Keratinocyte (primary cell): ENCODE data around the gene PTPN2. TPM values are rescaled to one million over a fixed set of nuclear protein-coding genes. Genes with fewer than 3 reads are reported as not detected.
"Not testable (repeated sequence)": the region's sequence is repeated elsewhere in the genome, so short reads cannot be mapped to it uniquely, and the experiment has no call there.

Experiments used
- DNase-seq: peaks from one replicate; pipeline ENCODE4 v3.0.0-alpha.2; 2011; ENCODE audit warnings: low read depth, missing footprints, low spot score
- FAIRE-seq: peaks from 2 replicates; lab custom pipeline; 2011; peaks lifted over from hg19 to GRCh38; lab: Jason Lieb, UNC
- H2AFZ ChIP-seq: 2 replicates; pipeline ENCODE4 v1.6.0; 2012; ENCODE audit warnings: low read length, control low read depth, inconsistent platforms; ENCODE audit not compliant: control insufficient read depth
- H3K27ac ChIP-seq: 2 replicates; pipeline ENCODE4 v1.5.1; 2011; ENCODE audit warnings: low read length; ENCODE audit not compliant: control insufficient read depth, insufficient read depth
- H3K27me3 ChIP-seq: 3 replicates; pipeline ENCODE4 v1.6.0; 2011; ENCODE audit warnings: low read length; ENCODE audit not compliant: control insufficient read depth, insufficient read depth; ENCODE audit errors: extremely low read depth
- H3K36me3 ChIP-seq, 2 experiments: 2 replicates in 1 of 2; 3 replicates in 1 of 2; pipeline ENCODE4 v1.5.1; 2011; ENCODE audit warnings: low read length in 2 of 2, mild to moderate bottlenecking in 1 of 2; ENCODE audit not compliant: control insufficient read depth in 2 of 2, insufficient read depth in 2 of 2; ENCODE audit errors: extremely low read depth in 1 of 2
- H3K4me1 ChIP-seq: 3 replicates; pipeline ENCODE4 v1.5.1; 2011; ENCODE audit warnings: low read length; ENCODE audit not compliant: control insufficient read depth, insufficient read depth; ENCODE audit errors: extremely low read depth
- H3K4me2 ChIP-seq: 3 replicates; pipeline ENCODE4 v1.6.0; 2011; ENCODE audit warnings: low read depth, low read length; ENCODE audit not compliant: control insufficient read depth, insufficient read depth; ENCODE audit errors: extremely low read depth
- H3K4me3 ChIP-seq, 3 experiments: fragments of 200-600 bp in 1 of 3; sonication (generic) in 1 of 3; 2 replicates in 2 of 3; 3 replicates in 1 of 3; pipeline ENCODE4 v1.5.1; 2011 to 2016; ENCODE audit warnings: low read length in 3 of 3, mild to moderate bottlenecking in 3 of 3, control low read depth in 2 of 3, inconsistent platforms in 1 of 3, low read depth in 1 of 3, mixed read lengths in 1 of 3, mixed run types in 1 of 3, moderate library complexity in 1 of 3; ENCODE audit not compliant: control insufficient read depth in 2 of 3, insufficient read depth in 2 of 3; ENCODE audit errors: extremely low read depth in 1 of 3
- H3K79me2 ChIP-seq: 2 replicates; pipeline ENCODE4 v1.6.0; 2012; ENCODE audit warnings: low read length; ENCODE audit not compliant: control insufficient read depth, insufficient read depth
- H3K9ac ChIP-seq: 3 replicates; pipeline ENCODE4 v1.6.0; 2011; ENCODE audit warnings: low read length; ENCODE audit not compliant: control insufficient read depth, insufficient read depth; ENCODE audit errors: extremely low read depth
- H3K9me1 ChIP-seq: 3 replicates; pipeline ENCODE4 v1.6.0; 2011; ENCODE audit warnings: low read length; ENCODE audit not compliant: control insufficient read depth, insufficient read depth; ENCODE audit errors: extremely low read depth
- H3K9me3 ChIP-seq: 2 replicates; pipeline ENCODE4 v1.5.1; 2012; ENCODE audit warnings: low read depth, low read length; ENCODE audit not compliant: control insufficient read depth
- H4K20me1 ChIP-seq: 3 replicates; pipeline ENCODE4 v1.6.0; 2011; ENCODE audit warnings: low read length; ENCODE audit not compliant: control insufficient read depth, insufficient read depth; ENCODE audit errors: extremely low read depth
- EZH2 ChIP-seq: IDR thresholded peaks from one replicate; pipeline ENCODE4 v1.6.1; 2012; ENCODE audit warnings: inconsistent platforms, mild to moderate bottlenecking, low read length, moderate library complexity
- dilution Hi-C: fragments of 300-500 bp; cut with MboI; formaldehyde crosslinking; loops from one replicate; pipeline ENCODE4 v1.7.0; 2020; ENCODE audit warnings: low sequenced_read_pairs; ENCODE audit not compliant: extremely low pct_ligation_motif_present
- polyA plus RNA-seq, 5 experiments: library from polyadenylated mRNA; depleted of rRNA in 3 of 5; stranded (reverse) in 3 of 5; stranded (forward) in 1 of 5; unstranded in 1 of 5; fragments of >200 nt; gene quantifications; 1 replicate in 1 of 5; 2 replicates in 3 of 5; 3 replicates in 1 of 5; pipeline versions ENCODE4 v1.2.1 to v1.2.3, GENCODE V29; 2011 to 2012; ENCODE audit warnings: missing spikeins in 2 of 5, low read depth in 1 of 5, low replicate concordance in 1 of 5
- TF ChIP-seq, protein P1 (sequence below), 3 experiments: IDR thresholded peaks in 1 of 3; conservative IDR thresholded peaks in 1 of 3; optimal IDR thresholded peaks in 1 of 3; 2 replicates in 2 of 3; 3 replicates in 1 of 3; pipeline versions ENCODE3 to v1.5.1; 2011; ENCODE audit warnings: low read length in 3 of 3, mild to moderate bottlenecking in 3 of 3, moderate library complexity in 2 of 3, control low read depth in 1 of 3, inconsistent platforms in 1 of 3; ENCODE audit not compliant: insufficient read depth in 2 of 3; ENCODE audit errors: extremely low read depth in 1 of 3

PTPN2 gene
- polyA plus RNA-seq, 1 donor (not counting 4 experiments of a cell fraction or from before 2014, with no cell fraction given): 39.9 TPM

DNA sequence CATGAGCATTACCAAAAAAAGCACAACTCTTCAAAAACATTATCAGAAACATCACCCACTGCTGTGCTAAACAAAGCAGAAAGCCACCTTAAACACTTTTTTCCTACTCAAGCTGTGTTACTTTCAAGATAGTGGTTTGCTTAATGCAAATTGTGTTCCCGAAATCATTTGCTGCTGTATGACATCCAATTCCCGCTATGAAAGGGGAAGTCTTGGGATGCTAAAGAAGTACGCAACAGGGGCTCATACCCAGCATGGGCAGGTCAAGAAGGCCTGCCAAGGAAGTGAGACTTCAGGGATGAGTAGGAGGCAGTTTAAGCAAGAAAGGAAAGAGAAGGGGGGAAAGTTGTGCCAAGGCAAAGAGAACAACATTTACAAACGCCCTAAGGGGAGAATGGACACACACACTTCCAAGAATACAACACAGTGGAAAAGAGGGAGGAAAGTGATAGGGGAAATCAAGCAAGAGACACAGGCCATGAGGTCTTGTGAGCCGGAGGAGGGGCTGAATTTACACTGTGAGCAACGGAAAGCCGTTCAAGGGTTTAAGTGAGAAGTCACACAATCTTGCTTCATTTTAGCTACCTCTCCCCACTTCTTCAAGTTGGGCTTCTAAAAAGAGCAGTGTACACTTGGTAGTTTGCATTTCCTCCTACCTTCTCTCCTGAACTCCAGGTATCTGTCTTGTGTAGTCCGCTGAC, 4.0 kb downstream of the PTPN2 start:
- dilution Hi-C loops: no loop called here
- H3K27ac ChIP-seq: no peak overlapping the region

DNA sequence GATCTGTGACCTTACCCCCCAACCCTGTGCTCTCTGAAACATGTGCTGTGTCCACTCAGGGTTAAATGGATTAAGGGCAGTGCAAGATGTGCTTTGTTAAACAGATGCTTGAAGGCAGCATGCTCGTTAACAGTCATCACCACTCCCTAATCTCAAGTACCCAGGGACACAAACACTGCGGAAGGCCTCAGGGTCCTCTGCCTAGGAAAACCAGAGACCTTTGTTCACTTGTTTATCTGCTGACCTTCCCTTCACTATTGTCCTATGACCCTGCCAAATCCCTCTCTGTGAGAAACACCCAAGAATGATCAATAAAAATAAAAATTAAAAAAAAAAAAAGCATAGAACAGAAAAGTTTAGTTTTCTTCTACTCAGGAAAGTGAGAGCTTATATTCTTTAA, 9.0 kb downstream of the PTPN2 start:
- H3K9me1 ChIP-seq, H4K20me1 ChIP-seq, DNase-seq, H3K4me1 ChIP-seq, H3K4me2 ChIP-seq, H3K36me3 ChIP-seq, FAIRE-seq, H2AFZ ChIP-seq, H3K9me3 ChIP-seq, H3K27ac ChIP-seq, dilution Hi-C loops, H3K9ac ChIP-seq, H3K4me3 ChIP-seq, H3K27me3 ChIP-seq: not testable (repeated sequence)
- H3K79me2 ChIP-seq: peaks cover 70% of the 10 kb centered on the region

More for the DNA sequence above, 4.0 kb downstream of the PTPN2 start:
- H3K9me3 ChIP-seq: no peaks in the 10 kb centered on the region
- peaks cover 15% of the 10 kb centered on the region for H3K4me1 ChIP-seq
- H4K20me1 ChIP-seq: peaks cover 6% of the 10 kb centered on the region
- peaks cover 83% of the 10 kb centered on the region for H3K79me2 ChIP-seq
- H3K36me3 ChIP-seq: peaks cover 0 to 4% of the 10 kb centered on the region in 2 experiments
- H3K27me3 ChIP-seq: no peaks in the 10 kb centered on the region
- no peak for FAIRE-seq
- DNase-seq: no peak
- no peak overlapping the region for H3K9ac ChIP-seq
- no peak overlapping the region for H3K4me3 ChIP-seq
- H3K4me2 ChIP-seq: no peak overlapping the region
- H3K9me1 ChIP-seq: no peaks in the 10 kb centered on the region
- no peak for TF ChIP-seq EZH2
- TF ChIP-seq, protein P1, sequence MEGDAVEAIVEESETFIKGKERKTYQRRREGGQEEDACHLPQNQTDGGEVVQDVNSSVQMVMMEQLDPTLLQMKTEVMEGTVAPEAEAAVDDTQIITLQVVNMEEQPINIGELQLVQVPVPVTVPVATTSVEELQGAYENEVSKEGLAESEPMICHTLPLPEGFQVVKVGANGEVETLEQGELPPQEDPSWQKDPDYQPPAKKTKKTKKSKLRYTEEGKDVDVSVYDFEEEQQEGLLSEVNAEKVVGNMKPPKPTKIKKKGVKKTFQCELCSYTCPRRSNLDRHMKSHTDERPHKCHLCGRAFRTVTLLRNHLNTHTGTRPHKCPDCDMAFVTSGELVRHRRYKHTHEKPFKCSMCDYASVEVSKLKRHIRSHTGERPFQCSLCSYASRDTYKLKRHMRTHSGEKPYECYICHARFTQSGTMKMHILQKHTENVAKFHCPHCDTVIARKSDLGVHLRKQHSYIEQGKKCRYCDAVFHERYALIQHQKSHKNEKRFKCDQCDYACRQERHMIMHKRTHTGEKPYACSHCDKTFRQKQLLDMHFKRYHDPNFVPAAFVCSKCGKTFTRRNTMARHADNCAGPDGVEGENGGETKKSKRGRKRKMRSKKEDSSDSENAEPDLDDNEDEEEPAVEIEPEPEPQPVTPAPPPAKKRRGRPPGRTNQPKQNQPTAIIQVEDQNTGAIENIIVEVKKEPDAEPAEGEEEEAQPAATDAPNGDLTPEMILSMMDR (optimal IDR thresholded peaks at IDR 0.05 in 1 of 3, IDR thresholded peaks at IDR 0.05 in 1 of 3, conservative IDR thresholded peaks at IDR 0.05 in 1 of 3; ENCODE audit: extremely low read depth in 1 of 3, insufficient read depth in 2 of 3, low read length in 3 of 3): no peak
- no peak overlapping the region for H2AFZ ChIP-seq

DNA sequence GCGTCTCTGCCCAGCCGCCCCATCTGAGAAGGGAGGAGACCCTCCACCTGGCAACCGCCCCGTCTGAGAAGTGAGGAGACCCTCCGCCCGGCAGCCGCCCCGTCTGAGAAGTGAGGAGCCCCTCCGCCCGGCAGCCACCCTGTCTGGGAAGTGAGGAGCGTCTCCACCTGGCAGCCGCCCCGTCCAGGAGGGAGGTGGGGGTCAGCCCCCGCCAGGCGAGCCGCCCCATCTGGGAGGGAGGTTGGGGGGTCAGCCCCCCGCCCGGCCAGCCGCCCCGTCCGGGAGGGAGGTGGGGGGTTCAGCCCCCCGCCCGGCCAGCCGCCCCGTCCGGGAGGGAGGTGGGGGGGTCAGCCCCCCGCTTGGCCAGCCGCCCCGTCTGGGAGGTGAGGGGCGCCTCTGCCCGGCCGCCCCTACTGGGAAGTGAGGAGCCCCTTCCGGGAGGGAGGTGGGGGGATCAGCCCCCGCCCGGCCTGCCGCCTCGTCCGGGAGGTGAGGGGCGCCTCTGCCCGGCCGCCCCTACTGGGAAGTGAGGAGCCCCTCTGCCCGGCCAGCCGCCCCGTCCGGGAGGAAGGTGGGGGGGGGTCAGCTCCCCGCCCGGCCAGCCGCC, 10.0 kb downstream of the PTPN2 start:
- H3K4me1 ChIP-seq, FAIRE-seq, H4K20me1 ChIP-seq, H3K9me3 ChIP-seq, DNase-seq, H3K9ac ChIP-seq, H3K9me1 ChIP-seq, H3K36me3 ChIP-seq, H3K27ac ChIP-seq, H3K27me3 ChIP-seq, H3K4me3 ChIP-seq, H2AFZ ChIP-seq, H3K4me2 ChIP-seq, dilution Hi-C loops: not testable (repeated sequence)
- H3K79me2 ChIP-seq: peaks cover 67% of the 10 kb centered on the region
